Measurements from ENCODE around the gene PHF23. TPM values are rescaled to one million over a fixed set of nuclear protein-coding genes. Genes with fewer than 3 reads are reported as not detected.

Gene PHF23
- total RNA-seq, 2 experiments from 2014 or later, result 40.7 to 43.7 TPM

- CTCF ChIA-PET, result no interaction called here
- POLR2A ChIA-PET, result interaction anchor here (0.6 to 1.5 kb wide), 3 partner anchors 9 to 427 kb away, joined by 3 to 6 read pairs (median 3); partner anchors contain the start of genes ACADVL and DLG4
Measured at GRCh38 chr17:7229504-7229903, 9.8 kb downstream of the PHF23 start.

- CTCF ChIA-PET, result no interaction called here
- POLR2A ChIA-PET, result interaction anchor here (0.7 to 1.5 kb wide), 2 partner anchors 9 to 16 kb away, joined by 3 to 6 read pairs; partner anchors contain the start of genes ACADVL and DLG4
Measured at GRCh38 chr17:7228920-7229319, 10.3 kb downstream of the PHF23 start.

DNA sequence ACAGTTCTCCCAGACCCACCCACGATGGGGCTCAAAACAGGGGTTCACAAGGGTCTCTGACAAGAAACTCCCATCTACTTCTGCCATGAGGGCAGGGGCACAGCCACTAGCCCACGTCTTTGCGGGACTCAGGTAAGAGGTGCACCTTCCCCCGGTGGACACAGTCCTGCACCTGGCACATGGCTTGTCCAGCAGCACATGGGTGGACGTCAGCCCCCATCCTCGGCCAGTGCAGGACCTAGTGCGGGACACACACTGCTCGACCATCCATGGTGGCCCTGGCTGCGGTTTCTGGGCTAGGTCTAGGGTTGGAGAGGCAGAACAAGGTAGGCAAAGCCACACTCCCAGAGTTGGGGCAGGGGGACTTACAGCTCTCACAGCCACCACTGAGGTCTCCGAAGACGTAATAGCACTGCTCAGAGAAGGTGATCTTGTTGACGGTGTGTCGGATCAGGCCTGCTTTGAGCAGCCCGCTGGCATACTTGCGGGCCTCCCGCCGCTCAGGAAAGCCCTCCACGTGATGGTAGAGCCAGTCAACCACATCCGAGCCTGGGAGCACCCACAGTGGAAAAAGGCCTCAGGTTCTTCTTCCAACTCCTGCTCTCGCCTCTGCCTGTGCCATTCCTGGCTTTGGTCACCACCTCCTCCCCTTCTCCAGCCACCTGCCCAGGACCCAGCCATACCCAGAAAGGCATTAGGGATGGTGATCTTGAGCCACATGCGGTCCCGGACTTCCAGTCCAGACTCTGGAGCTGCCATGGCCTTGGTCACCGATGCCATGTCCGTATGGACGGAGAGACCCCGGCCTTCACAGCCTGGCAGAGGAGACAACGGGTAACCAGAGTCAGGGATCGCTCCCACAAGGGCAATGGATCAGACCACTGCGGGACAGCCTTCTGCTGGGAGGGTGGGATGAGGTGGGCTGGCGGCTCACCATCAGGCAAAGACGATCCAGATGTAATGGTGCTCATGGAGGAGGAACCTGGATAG, 12.2 kb downstream of the PHF23 start:
- POLR2A ChIA-PET, result no interaction called here
- CTCF ChIA-PET, result no interaction called here

GRCh38 chr17:7225711-7226331, 13.4 kb downstream of the PHF23 start:
- ChIA-PET CTCF (interaction anchor here (1.2 kb wide), 1 partner anchor 9 kb away, joined by 4 read pairs; the partner anchor contains the start of gene DVL2), POLR2A (no interaction called here)

GRCh38 chr17:7224661-7225111, 14.6 kb downstream of the PHF23 start:
- ChIA-PET CTCF (interaction anchor here (1.6 kb wide), 1 partner anchor 18 kb away, joined by 3 read pairs; the partner anchor contains the start of gene GABARAP), POLR2A (no interaction called here)

- ChIA-PET CTCF (interaction anchor here (1.6 kb wide), 1 partner anchor 18 kb away, joined by 3 read pairs; the partner anchor contains the start of gene GABARAP), POLR2A (no interaction called here)
Measured at GRCh38 chr17:7224110-7224509, 15.1 kb downstream of the PHF23 start.

GRCh38 chr17:7223375-7223774, 15.9 kb downstream of the PHF23 start:
- CTCF ChIA-PET, result interaction anchor here (1.6 kb wide), 1 partner anchor 19 kb away, joined by 3 read pairs; the partner anchor contains the start of gene GABARAP

DNA sequence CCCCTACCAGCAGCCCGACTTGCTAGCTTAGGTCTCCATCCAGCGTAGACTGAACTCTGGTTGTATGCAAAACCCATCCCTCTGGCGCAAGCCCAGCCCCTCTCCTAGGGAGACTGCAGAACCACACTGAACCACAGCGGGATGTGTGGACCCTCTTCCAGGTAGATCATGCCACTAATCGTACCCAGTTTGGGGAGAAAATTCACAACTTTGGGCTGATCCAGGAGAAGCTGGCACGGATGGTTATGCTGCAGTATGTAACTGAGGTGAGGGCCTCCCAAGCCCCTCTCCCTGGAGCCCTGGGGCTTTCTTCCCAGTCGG, 16.3 kb downstream of the PHF23 start:
- POLR2A ChIA-PET, result interaction anchor here (1.5 kb wide), 1 partner anchor 11 kb away, joined by 4 read pairs; the partner anchor contains the start of gene DVL2
- CTCF ChIA-PET, result interaction anchor here (1.6 kb wide), 1 partner anchor 20 kb away, joined by 3 read pairs; the partner anchor contains the start of gene GABARAP

More at GRCh38 chr17:7223375-7223774, 15.9 kb downstream of the PHF23 start:
- POLR2A ChIA-PET, result no interaction called here

- ChIA-PET POLR2A (interaction anchor here (1.5 kb wide), 1 partner anchor 11 kb away, joined by 4 read pairs; the partner anchor contains the start of gene DVL2), CTCF (interaction anchor here (1.3 kb wide), 1 partner anchor 74 kb away, joined by 3 read pairs; no protein-coding TSS in a partner anchor)
Measured at GRCh38 chr17:7222093-7222971, 16.9 kb downstream of the PHF23 start.

DNA sequence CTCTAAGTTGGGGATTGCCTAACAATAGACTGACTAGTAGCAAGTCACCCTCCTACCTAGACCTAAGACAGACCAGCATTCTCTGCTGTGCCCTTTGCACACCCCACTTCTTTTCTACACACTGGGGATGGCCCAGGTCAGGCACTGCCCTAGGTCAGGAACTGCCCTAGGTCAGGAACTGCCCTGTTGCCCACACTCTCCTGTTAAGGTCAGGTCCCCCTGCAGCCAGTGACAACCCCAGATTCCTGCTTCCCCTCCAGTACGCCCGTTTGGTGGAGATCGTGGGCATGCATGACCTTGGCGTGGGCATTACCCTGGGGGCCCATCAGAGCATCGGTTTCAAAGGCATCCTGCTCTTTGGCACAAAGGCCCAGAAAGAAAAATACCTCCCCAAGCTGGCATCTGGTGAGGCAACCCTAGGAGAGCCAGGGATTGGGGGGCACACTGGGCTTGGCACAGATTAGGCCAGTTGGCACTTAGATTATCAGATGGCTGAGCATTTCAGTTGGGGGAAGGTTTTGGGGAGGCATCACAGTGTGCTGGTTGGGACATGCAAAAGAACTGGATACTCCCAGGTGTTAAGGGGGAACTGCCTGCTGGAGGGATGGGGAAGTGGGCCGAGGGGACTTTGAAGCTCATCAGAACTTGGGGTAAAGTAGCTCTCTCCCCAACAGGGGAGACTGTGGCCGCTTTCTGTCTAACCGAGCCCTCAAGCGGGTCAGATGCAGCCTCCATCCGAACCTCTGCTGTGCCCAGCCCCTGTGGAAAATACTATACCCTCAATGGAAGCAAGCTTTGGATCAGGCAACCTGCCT, 17.8 kb downstream of the PHF23 start:
- POLR2A ChIA-PET, result interaction anchor here (0.6 to 3.3 kb wide), 9 partner anchors 10 to 108 kb away, joined by 3 to 19 read pairs (median 5); partner anchors contain the start of genes DVL2, NEURL4 and PHF23

DNA sequence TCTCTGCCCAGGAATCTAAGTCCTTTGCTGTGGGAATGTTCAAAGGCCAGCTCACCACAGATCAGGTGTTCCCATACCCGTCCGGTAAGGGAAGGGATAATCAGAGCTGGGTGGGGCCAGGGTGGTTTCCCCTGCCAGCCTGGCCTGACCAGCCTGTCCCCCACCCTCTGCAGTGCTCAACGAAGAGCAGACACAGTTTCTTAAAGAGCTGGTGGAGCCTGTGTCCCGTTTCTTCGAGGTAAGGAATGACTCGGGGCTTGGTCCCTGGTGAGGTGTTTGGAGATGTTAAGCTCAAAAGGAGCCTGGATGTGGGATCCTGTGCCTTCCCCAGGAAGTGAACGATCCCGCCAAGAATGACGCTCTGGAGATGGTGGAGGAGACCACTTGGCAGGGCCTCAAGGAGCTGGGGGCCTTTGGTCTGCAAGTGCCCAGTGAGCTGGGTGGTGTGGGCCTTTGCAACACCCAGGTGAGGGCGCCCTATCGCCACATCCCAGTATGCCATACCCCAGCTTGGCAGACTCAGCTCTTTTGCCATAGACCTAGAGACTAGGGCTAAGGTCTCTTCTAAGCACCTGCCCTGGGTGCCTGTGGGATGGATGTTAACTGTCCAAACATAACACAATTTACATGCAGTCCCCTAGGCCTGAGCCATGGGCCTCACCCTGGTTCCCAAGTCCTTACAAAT, 18.5 kb downstream of the PHF23 start:
- ChIA-PET CTCF (interaction anchor here (1.0 to 2.1 kb wide), 9 partner anchors 11 to 76 kb away, joined by 3 to 12 read pairs (median 5); partner anchors contain the start of genes CTDNEP1, DVL2, ELP5 and GABARAP), POLR2A (interaction anchor here (0.6 to 3.3 kb wide), 10 partner anchors 9 to 184 kb away, joined by 3 to 19 read pairs (median 5); partner anchors contain the start of genes DVL2, NEURL4 and PHF23)

More for the DNA sequence above, 17.8 kb downstream of the PHF23 start:
- CTCF ChIA-PET, result interaction anchor here (1.1 to 2.1 kb wide), 9 partner anchors 10 to 75 kb away, joined by 3 to 12 read pairs (median 5); partner anchors contain the start of genes CTDNEP1, DVL2, ELP5 and GABARAP

GRCh38 chr17:7219812-7220592, 19.3 kb downstream of the PHF23 start, which contains the start of the genes ACADVL and DLG4:
Gene ACADVL (plus strand): TSS chr17:7219938. CDS start chr17:7219985, 47 bp downstream.
Gene DLG4 (minus strand): TSS chr17:7219836.
- POLR2A ChIA-PET, result interaction anchor here (0.7 to 3.3 kb wide), 11 partner anchors 10 to 183 kb away, joined by 3 to 19 read pairs (median 5); partner anchors contain the start of genes ACAP1, CTDNEP1, DVL2 and NEURL4

DNA sequence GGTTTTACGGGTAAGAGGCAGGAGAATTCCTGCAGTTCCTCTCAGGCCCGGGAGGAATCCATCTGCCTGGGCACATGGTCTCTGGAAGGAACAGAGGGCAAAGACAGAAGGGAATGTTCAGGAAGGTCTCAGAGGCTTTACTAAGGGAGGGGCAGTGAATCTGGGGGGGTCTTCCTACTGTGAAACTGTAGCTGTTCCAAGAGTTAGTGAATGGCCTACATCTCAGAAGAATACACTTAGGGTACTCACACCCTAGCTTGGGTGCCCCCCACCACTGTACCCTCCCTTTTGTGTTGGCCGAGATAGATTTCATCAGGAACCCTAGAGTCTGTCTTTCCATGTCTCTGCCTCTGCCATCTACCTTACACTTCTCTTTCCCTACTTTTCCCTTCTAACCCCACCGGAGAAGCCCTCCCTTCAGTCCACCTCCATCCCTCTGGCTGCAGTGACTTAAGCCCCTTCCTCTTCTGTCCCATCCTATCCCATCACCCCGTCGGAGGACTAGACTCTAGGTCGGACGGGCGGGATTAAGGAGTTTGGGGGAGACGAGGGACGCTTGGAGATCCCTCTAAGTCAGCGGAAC, 19.9 kb downstream of the PHF23 start:
- POLR2A ChIA-PET, result interaction anchor here (0.6 to 3.3 kb wide), 7 partner anchors 10 to 117 kb away, joined by 3 to 19 read pairs (median 5); partner anchors contain the start of genes ACAP1, CTDNEP1, DVL2 and PHF23
- CTCF ChIA-PET, result interaction anchor here (0.9 to 2.1 kb wide), 4 partner anchors 20 to 174 kb away, joined by 3 to 12 read pairs (median 4); partner anchors contain the start of genes PHF23 and SLC2A4

More at GRCh38 chr17:7219812-7220592, 19.3 kb downstream of the PHF23 start, which contains the start of the genes ACADVL and DLG4:
- CTCF ChIA-PET, result interaction anchor here (0.9 to 2.1 kb wide), 10 partner anchors 12 to 174 kb away, joined by 3 to 12 read pairs (median 4); partner anchors contain the start of genes CTDNEP1, DVL2, ELP5 and PHF23

GRCh38 chr17:7218758-7219157, 20.5 kb downstream of the PHF23 start:
- POLR2A ChIA-PET, result interaction anchor here (0.6 to 3.3 kb wide), 5 partner anchors 19 to 118 kb away, joined by 3 to 19 read pairs (median 5); partner anchors contain the start of genes ACAP1, CTDNEP1 and PHF23
- CTCF ChIA-PET, result interaction anchor here (1.4 to 1.5 kb wide), 2 partner anchors 21 to 63 kb away, joined by 4 read pairs; partner anchors contain the start of genes PHF23 and SLC2A4

- ChIA-PET CTCF (interaction anchor here (1.5 kb wide), 1 partner anchor 63 kb away, joined by 4 read pairs; the partner anchor contains the start of gene SLC2A4), POLR2A (interaction anchor here (3.3 kb wide), 1 partner anchor 19 kb away, joined by 19 read pairs; the partner anchor contains the start of gene PHF23)
Measured at GRCh38 chr17:7218166-7218565, 21.1 kb downstream of the PHF23 start.

Measured in activated CD8-positive, alpha-beta memory T cell treated with anti-CD3 and anti-CD28 coated beads for 36 hours (primary cell).